ENCODE measurements around the gene ZNF223. TPM values are rescaled to one million over a fixed set of nuclear protein-coding genes. Genes with fewer than 3 reads are reported as not detected.
A peak's percentile ranks its signal among the peaks of the same experiment; 100 is the strongest.

Gene ZNF223
- total and polyA plus RNA-seq, 2 donors, result 5.0 to 5.5 TPM

DNA sequence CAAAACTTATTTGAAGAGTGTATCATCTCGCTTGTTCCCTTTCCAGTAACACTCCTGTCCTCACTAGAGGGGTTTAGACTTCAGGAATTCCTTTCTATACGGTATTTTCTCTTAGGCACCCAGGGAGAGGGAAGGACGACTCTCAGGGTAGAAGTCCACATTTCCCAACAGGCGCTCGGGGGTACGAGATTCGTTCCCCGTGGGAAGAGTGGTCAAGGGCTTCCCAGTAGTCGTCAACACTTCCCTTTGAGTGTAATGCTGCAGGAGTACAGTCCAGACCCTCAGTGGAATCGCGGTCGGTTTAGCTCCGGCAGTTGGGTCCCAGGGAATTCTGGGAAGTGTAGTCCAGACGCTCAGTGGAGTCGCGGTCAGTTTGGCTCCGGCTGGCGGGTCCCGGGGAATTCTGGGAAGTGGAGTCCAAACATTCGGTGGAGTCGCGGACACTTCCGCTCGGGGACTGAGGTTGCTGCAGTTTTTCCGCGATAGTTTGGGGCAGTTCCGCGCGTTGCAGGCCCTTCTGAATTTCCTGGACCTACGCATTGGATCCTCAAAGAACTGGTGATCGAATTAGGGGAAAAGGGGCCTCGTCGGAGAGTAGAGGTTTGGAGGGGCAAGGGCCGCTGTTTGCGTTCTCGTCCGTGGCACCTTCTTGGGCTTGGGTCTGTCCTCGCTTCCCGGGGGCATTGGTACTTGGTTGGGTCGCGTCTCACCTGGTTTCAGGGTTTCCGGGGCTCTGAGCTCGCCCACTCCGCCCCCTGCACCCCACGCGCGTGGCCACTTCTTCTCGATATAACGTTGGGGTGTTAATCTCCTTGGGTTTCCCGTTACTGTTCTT is 42.3 kb downstream of the ZNF223 start, which contains the start of gene ZNF224:
ZNF224 (plus strand) TSS at position 431 of the 835 bp plus-strand sequence. CDS start 3,513 bp downstream, outside the sequence.
- WGBS, result under 1% methylated on average over 50 of the region's 50 CpGs

GRCh38 chr19:44107751-44108150 is 55.9 kb downstream of the ZNF223 start:
- Histone ChIP-seq H3K9me3 (ENCODE audit: control insufficient read depth in 2 of 2, insufficient read depth in 1 of 2, low read length in 1 of 2) (peaks cover 13 to 15% of the 10 kb centered on the region in 2 donors), H3K4me1 (ENCODE audit: control insufficient read depth in 2 of 2, insufficient read depth in 2 of 2, low read length in 2 of 2) (peaks cover 0 to 5% of the 10 kb centered on the region in 2 donors), H3K27me3 (ENCODE audit: control insufficient read depth in 2 of 2, insufficient read depth in 1 of 2, low read length in 1 of 2) (no peaks in the 10 kb centered on the region), H3K4me3 (ENCODE audit: low read length in 2 of 2) (no peak overlapping the region), H3K27ac (ENCODE audit: low read depth in 1 of 2, low read length in 1 of 2) (no peak overlapping the region), H3K36me3 (ENCODE audit: control insufficient read depth in 2 of 2, insufficient read depth in 2 of 2, low read length in 1 of 2) (peaks cover 27 to 28% of the 10 kb centered on the region in 2 donors)
- no peak for DNase-seq (ENCODE audit: low read depth in 6 of 9, low spot score in 9 of 9)
- 99% methylated on average over 3 of the region's 3 CpGs for WGBS

More for the DNA sequence above, 42.3 kb downstream of the ZNF223 start, which contains the start of gene ZNF224:
- H3K36me3 ChIP-seq (ENCODE audit: control insufficient read depth in 2 of 2, insufficient read depth in 2 of 2, low read length in 1 of 2), result peaks cover 4 to 11% of the 10 kb centered on the region in 2 donors
- H3K4me3 ChIP-seq (ENCODE audit: low read length in 2 of 2), result peak within 1 kb of the TSS; percentile 87 to 90
- peaks cover 3 to 6% of the 10 kb centered on the region in 2 donors for H3K4me1 ChIP-seq (ENCODE audit: control insufficient read depth in 2 of 2, insufficient read depth in 2 of 2, low read length in 2 of 2)
- peak; percentile 74 to 93 (median 86) for DNase-seq (ENCODE audit: low read depth in 6 of 9, low spot score in 9 of 9)
- H3K27ac ChIP-seq (ENCODE audit: low read depth in 1 of 2, low read length in 1 of 2), result peak within 1 kb of the TSS; percentile 54 to 85
- H3K27me3 ChIP-seq (ENCODE audit: control insufficient read depth in 2 of 2, insufficient read depth in 1 of 2, low read length in 1 of 2), result no peaks in the 10 kb centered on the region
- H3K9me3 ChIP-seq (ENCODE audit: control insufficient read depth in 2 of 2, insufficient read depth in 1 of 2, low read length in 1 of 2), result no peaks in the 10 kb centered on the region

- H3K27me3 ChIP-seq (ENCODE audit: control insufficient read depth in 2 of 2, insufficient read depth in 1 of 2, low read length in 1 of 2), result no peaks in the 10 kb centered on the region
- DNase-seq (ENCODE audit: low read depth in 6 of 9, low spot score in 9 of 9), result no peak
- peaks cover 11 to 15% of the 10 kb centered on the region in 2 donors for H3K9me3 ChIP-seq (ENCODE audit: control insufficient read depth in 2 of 2, insufficient read depth in 1 of 2, low read length in 1 of 2)
- H3K36me3 ChIP-seq (ENCODE audit: control insufficient read depth in 2 of 2, insufficient read depth in 2 of 2, low read length in 1 of 2), result peaks cover 20 to 21% of the 10 kb centered on the region in 2 donors
- H3K4me1 ChIP-seq (ENCODE audit: control insufficient read depth in 2 of 2, insufficient read depth in 2 of 2, low read length in 2 of 2), result peaks cover 0 to 9% of the 10 kb centered on the region in 2 donors
- no peak overlapping the region for H3K27ac ChIP-seq (ENCODE audit: low read depth in 1 of 2, low read length in 1 of 2)
- H3K4me3 ChIP-seq (ENCODE audit: low read length in 2 of 2), result no peak overlapping the region
Measured at GRCh38 chr19:44109458-44109857, 57.6 kb downstream of the ZNF223 start.

DNA sequence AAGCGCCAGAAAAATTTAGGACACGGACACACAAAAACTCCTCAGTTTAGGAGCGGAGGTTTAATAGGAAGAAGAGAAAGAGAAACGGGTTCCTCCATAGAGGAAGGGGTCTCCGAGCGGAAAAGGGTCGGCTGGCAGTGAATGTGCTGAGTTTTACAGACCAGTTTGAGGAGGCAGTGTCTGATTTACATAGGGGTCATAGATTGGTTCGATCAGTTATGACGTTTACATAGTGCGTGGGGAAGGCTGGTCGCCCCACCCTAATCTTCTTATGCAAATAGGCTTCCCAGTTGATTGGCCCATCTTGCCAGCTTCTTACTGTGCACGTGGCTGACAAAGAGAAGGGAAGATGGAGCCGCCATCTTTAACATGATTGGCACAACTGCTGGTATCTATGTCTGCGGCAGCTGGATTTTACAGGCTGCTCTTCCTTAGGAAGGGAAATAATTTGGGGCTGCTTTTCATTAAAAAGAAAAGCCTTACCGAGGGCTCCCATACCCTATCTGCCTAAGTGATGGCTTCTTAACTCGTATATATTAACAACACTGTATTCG is 60.2 kb downstream of the ZNF223 start:
- WGBS, result 36% methylated on average over 17 of the region's 17 CpGs

DNA sequence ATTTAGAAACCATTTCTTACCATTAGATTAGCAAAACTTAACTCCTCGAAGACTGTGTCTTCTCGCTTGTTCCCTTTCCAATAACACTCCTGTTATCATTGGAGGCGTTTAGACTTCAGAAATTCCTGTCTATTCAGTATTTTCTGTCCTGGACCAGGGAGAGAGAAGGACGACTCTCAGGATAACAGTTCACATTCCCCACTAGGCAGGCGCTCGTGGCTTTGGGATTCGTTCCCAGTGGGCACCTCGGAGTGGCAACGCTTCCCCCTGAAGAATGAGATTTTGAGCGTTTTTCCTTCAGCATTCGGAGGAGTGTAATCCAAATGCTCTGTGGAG is 60.9 kb downstream of the ZNF223 start:
- peaks cover 0 to 9% of the 10 kb centered on the region in 2 donors for H3K4me1 ChIP-seq (ENCODE audit: control insufficient read depth in 2 of 2, insufficient read depth in 2 of 2, low read length in 2 of 2)
- H3K27me3 ChIP-seq (ENCODE audit: control insufficient read depth in 2 of 2, insufficient read depth in 1 of 2, low read length in 1 of 2), result no peaks in the 10 kb centered on the region
- WGBS, result under 1% methylated on average over 11 of the region's 11 CpGs
- H3K4me3 ChIP-seq (ENCODE audit: low read length in 2 of 2), result peak overlapping the region; percentile 62 to 87
- H3K27ac ChIP-seq (ENCODE audit: low read depth in 1 of 2, low read length in 1 of 2), result peak overlapping the region in 1 of 2 donors; percentile 15
- H3K36me3 ChIP-seq (ENCODE audit: control insufficient read depth in 2 of 2, insufficient read depth in 2 of 2, low read length in 1 of 2), result peaks cover 10 to 14% of the 10 kb centered on the region in 2 donors
- no peak for DNase-seq (ENCODE audit: low read depth in 6 of 9, low spot score in 9 of 9)
- H3K9me3 ChIP-seq (ENCODE audit: control insufficient read depth in 2 of 2, insufficient read depth in 1 of 2, low read length in 1 of 2), result peaks cover 0 to 9% of the 10 kb centered on the region in 2 donors

More for the DNA sequence above, 60.2 kb downstream of the ZNF223 start:
- peaks cover 0 to 9% of the 10 kb centered on the region in 2 donors for H3K4me1 ChIP-seq (ENCODE audit: control insufficient read depth in 2 of 2, insufficient read depth in 2 of 2, low read length in 2 of 2)
- peak overlapping the region; percentile 62 to 87 for H3K4me3 ChIP-seq (ENCODE audit: low read length in 2 of 2)
- H3K9me3 ChIP-seq (ENCODE audit: control insufficient read depth in 2 of 2, insufficient read depth in 1 of 2, low read length in 1 of 2), result peaks cover 5 to 10% of the 10 kb centered on the region in 2 donors
- DNase-seq (ENCODE audit: low read depth in 6 of 9, low spot score in 9 of 9), result peak in 2 of 9 donors; percentile 6 to 26
- H3K27ac ChIP-seq (ENCODE audit: low read depth in 1 of 2, low read length in 1 of 2), result no peak overlapping the region
- peaks cover 11 to 13% of the 10 kb centered on the region in 2 donors for H3K36me3 ChIP-seq (ENCODE audit: control insufficient read depth in 2 of 2, insufficient read depth in 2 of 2, low read length in 1 of 2)
- no peaks in the 10 kb centered on the region for H3K27me3 ChIP-seq (ENCODE audit: control insufficient read depth in 2 of 2, insufficient read depth in 1 of 2, low read length in 1 of 2)

- Histone ChIP-seq H3K4me3 (ENCODE audit: low read length in 2 of 2) (peak within 1 kb of the TSS; percentile 62 to 87), H3K9me3 (ENCODE audit: control insufficient read depth in 2 of 2, insufficient read depth in 1 of 2, low read length in 1 of 2) (peaks cover 0 to 7% of the 10 kb centered on the region in 2 donors), H3K36me3 (ENCODE audit: control insufficient read depth in 2 of 2, insufficient read depth in 2 of 2, low read length in 1 of 2) (peaks cover 7 to 19% of the 10 kb centered on the region in 2 donors), H3K4me1 (ENCODE audit: control insufficient read depth in 2 of 2, insufficient read depth in 2 of 2, low read length in 2 of 2) (peaks cover 0 to 9% of the 10 kb centered on the region in 2 donors), H3K27ac (ENCODE audit: low read depth in 1 of 2, low read length in 1 of 2) (peak within 1 kb of the TSS; percentile 37 to 55), H3K27me3 (ENCODE audit: control insufficient read depth in 2 of 2, insufficient read depth in 1 of 2, low read length in 1 of 2) (no peaks in the 10 kb centered on the region)
- under 1% methylated on average over 44 of the region's 44 CpGs for WGBS
- DNase-seq (ENCODE audit: low read depth in 6 of 9, low spot score in 9 of 9), result peak; percentile 88 to 98 (median 94)
Measured at GRCh38 chr19:44113138-44113783, 61.4 kb downstream of the ZNF223 start, which contains the start of gene ZNF225. TSS of gene ZNF225 (plus strand) at chr19:44113399. CDS start at chr19:44115828, 2,429 bp downstream.

- DNase-seq (ENCODE audit: low read depth in 6 of 9, low spot score in 9 of 9), result peak in 2 of 9 donors; percentile 4 to 5
- Histone ChIP-seq H3K27ac (ENCODE audit: low read depth in 1 of 2, low read length in 1 of 2) (peak overlapping the region in 1 of 2 donors; percentile 37), H3K9me3 (ENCODE audit: control insufficient read depth in 2 of 2, insufficient read depth in 1 of 2, low read length in 1 of 2) (peaks cover 0 to 7% of the 10 kb centered on the region in 2 donors), H3K27me3 (ENCODE audit: control insufficient read depth in 2 of 2, insufficient read depth in 1 of 2, low read length in 1 of 2) (no peaks in the 10 kb centered on the region), H3K36me3 (ENCODE audit: control insufficient read depth in 2 of 2, insufficient read depth in 2 of 2, low read length in 1 of 2) (peaks cover 11 to 25% of the 10 kb centered on the region in 2 donors), H3K4me1 (ENCODE audit: control insufficient read depth in 2 of 2, insufficient read depth in 2 of 2, low read length in 2 of 2) (peaks cover 0 to 9% of the 10 kb centered on the region in 2 donors), H3K4me3 (ENCODE audit: low read length in 2 of 2) (peak overlapping the region; percentile 62 to 87)
- WGBS, result 6% methylated on average over 18 of the region's 18 CpGs
Measured at GRCh38 chr19:44113784-44114390, 62.1 kb downstream of the ZNF223 start.

Data from thymus (tissue), 11 donors.